HCT116 (cell line): ENCODE measurements around the gene NFATC3. TPM values are rescaled to one million over a fixed set of nuclear protein-coding genes. Genes with fewer than 3 reads are reported as not detected.

Experiments
- ATAC-seq: fragments of 200-7000 bp; cut with Tn5 transposase; 2 replicates; pipeline ENCODE4 v1.9.1; 2020; ENCODE audit warnings: mild to moderate bottlenecking, moderate library complexity
- BruUV-seq: library from RNA; stranded (reverse); fragments of 400-500 nt; replicated peaks from 2 replicates; lab custom pipeline; 2021; lab: Mats Ljungman, UMichigan
- CTCF ChIA-PET: fragments of 300-600 bp; sonication (Branson Sonifier 250); formaldehyde crosslinking; loops from one replicate; lab custom pipeline; 2021; ENCODE audit warnings: antibody characterized with exemption; lab: Charles Lee
- POLR2A ChIA-PET: fragments of 300-600, 350-600 bp; sonication (Branson Sonifier 250); formaldehyde crosslinking; loops from one replicate; lab custom pipeline; 2021; ENCODE audit warnings: antibody characterized with exemption; lab: Charles Lee
- RAD21 ChIA-PET, 2 experiments: fragments of 300-600 bp; sonication (Branson Sonifier 250); formaldehyde crosslinking; loops; one replicate each; lab custom pipeline; 2023; ENCODE audit warnings: low total read pairs in 2 of 2; ENCODE audit not compliant: uncharacterized antibody in 2 of 2, unreplicated experiment in 2 of 2, low non-redundant PET in 1 of 2; lab: Charles Lee
- DNase-seq: peaks from one replicate; pipeline ENCODE4 v3.0.0-alpha.2; 2010; ENCODE audit warnings: low read depth, low spot score
- H2AFZ ChIP-seq: fragments of 200-600 bp; shearing (Covaris generic), sonication (generic); 2 replicates; pipeline ENCODE4 v1.6.1; 2017; ENCODE audit warnings: low read depth, mixed run types, mixed read lengths, antibody characterized with exemption, low read length; ENCODE audit not compliant: poor library complexity, severe bottlenecking
- H3K27ac ChIP-seq: 2 replicates; pipeline ENCODE4 v1.5.1; 2012; ENCODE audit warnings: low read depth, low read length
- H3K27me3 ChIP-seq: fragments of 200-600 bp; sonication (generic); 2 replicates; pipeline ENCODE4 v1.6.1; 2016; ENCODE audit warnings: mixed run types, low read length, mixed read lengths; ENCODE audit not compliant: insufficient read depth
- H3K36me3 ChIP-seq, 2 experiments: fragments of 200-500 bp in 1 of 2; fragments of 200-600 bp in 1 of 2; sonication (Bioruptor generic) in 1 of 2; sonication (generic) in 1 of 2; 2 replicates each; pipeline versions ENCODE4 v1.5.1 to v1.6.1; 2014 to 2016; ENCODE audit warnings: low read length in 2 of 2, inconsistent platforms in 1 of 2, mixed read lengths in 1 of 2, mixed run types in 1 of 2; ENCODE audit not compliant: insufficient read depth in 2 of 2, control insufficient read depth in 1 of 2
- H3K4me1 ChIP-seq, 2 experiments: fragments of 200-600 bp in 1 of 2; sonication (generic) in 1 of 2; 2 replicates each; pipeline versions ENCODE4 v1.5.1 to v1.6.1; 2012 to 2017; ENCODE audit warnings: low read length in 2 of 2, inconsistent platforms in 1 of 2, mild to moderate bottlenecking in 1 of 2, mixed read lengths in 1 of 2, mixed run types in 1 of 2, moderate library complexity in 1 of 2; ENCODE audit not compliant: insufficient read depth in 2 of 2, control insufficient read depth in 1 of 2
- H3K4me2 ChIP-seq: fragments of 200-600 bp; sonication (generic); 2 replicates; pipeline ENCODE4 v1.6.1; 2017; ENCODE audit warnings: mixed run types, low read length, mixed read lengths
- H3K4me3 ChIP-seq, 2 experiments: fragments of 200-600 bp in 1 of 2; sonication (generic) in 1 of 2; replicated peaks in 1 of 2; 2 replicates each; pipeline ENCODE4 v1.5.1; 2011 to 2016; ENCODE audit warnings: low read length in 2 of 2, control low read depth in 1 of 2, low read depth in 1 of 2, mild to moderate bottlenecking in 1 of 2, mixed read lengths in 1 of 2, mixed run types in 1 of 2
- H3K79me2 ChIP-seq: fragments of 200-600 bp; sonication (generic); 2 replicates; pipeline ENCODE4 v1.6.1; 2017; ENCODE audit warnings: mild to moderate bottlenecking, mixed run types, low read length, moderate library complexity, mixed read lengths; ENCODE audit not compliant: insufficient read depth
- H3K9ac ChIP-seq: fragments of 200-600 bp; sonication (generic); 2 replicates; pipeline ENCODE4 v1.6.1; 2016; ENCODE audit warnings: low read length, mixed read lengths
- H3K9me2 ChIP-seq: fragments of 200-600 bp; sonication (generic), shearing (Covaris generic); 2 replicates; pipeline ENCODE4 v1.6.1; 2017; ENCODE audit warnings: mixed run types, mild to moderate bottlenecking, moderate library complexity; ENCODE audit not compliant: insufficient read depth
- H3K9me3 ChIP-seq, 2 experiments: fragments of 200-500 bp in 1 of 2; fragments of 200-600 bp in 1 of 2; sonication (Bioruptor generic) in 1 of 2; sonication (generic) in 1 of 2; 2 replicates each; pipeline ENCODE4 v1.6.1; 2014 to 2017; ENCODE audit warnings: low read length in 2 of 2, mixed read lengths in 2 of 2, inconsistent platforms in 1 of 2, low read depth in 1 of 2, mild to moderate bottlenecking in 1 of 2, mixed run types in 1 of 2, moderate library complexity in 1 of 2; ENCODE audit not compliant: control insufficient read depth in 1 of 2, insufficient read depth in 1 of 2
- H4K20me1 ChIP-seq: fragments of 200-600 bp; sonication (generic), shearing (Covaris generic); 2 replicates; pipeline ENCODE4 v1.6.1; 2017; ENCODE audit warnings: mixed run types, mild to moderate bottlenecking, moderate library complexity; ENCODE audit not compliant: insufficient read depth
- ATF3 ChIP-seq: IDR thresholded peaks from 2 replicates; pipeline ENCODE4 v1.6.1; 2012
- CEBPB ChIP-seq: IDR thresholded peaks from 2 replicates; pipeline ENCODE4 v1.6.1; 2012; ENCODE audit warnings: low read depth
- EGR1 ChIP-seq: IDR thresholded peaks from 2 replicates; pipeline ENCODE4 v1.6.1; 2012; ENCODE audit warnings: low read depth
- EZH2 ChIP-seq: fragments of 200-600 bp; sonication (generic); IDR thresholded peaks from 2 replicates; pipeline ENCODE4 v1.6.1; 2017; ENCODE audit warnings: antibody characterized with exemption, mixed run types
- EZH2phosphoT487 ChIP-seq: fragments of 200-600 bp; IDR thresholded peaks from 2 replicates; pipeline ENCODE4 v1.6.1; 2018; ENCODE audit warnings: antibody characterized with exemption, borderline replicate concordance
- MAX ChIP-seq: IDR thresholded peaks from 2 replicates; pipeline ENCODE4 v1.6.1; 2012
- RAD21 ChIP-seq: IDR thresholded peaks from 2 replicates; pipeline ENCODE4 v1.6.1; 2012; ENCODE audit warnings: low read depth, mild to moderate bottlenecking
- SIN3A ChIP-seq: IDR thresholded peaks from 2 replicates; pipeline ENCODE4 v1.6.1; 2012; ENCODE audit warnings: low read depth
- SRF ChIP-seq: IDR thresholded peaks from 2 replicates; pipeline ENCODE4 v1.6.1; 2012; ENCODE audit warnings: low read depth
- TCF7L2 ChIP-seq: IDR thresholded peaks from 2 replicates; pipeline ENCODE4 v1.7.0; 2011; ENCODE audit warnings: borderline replicate concordance, inconsistent platforms; ENCODE audit not compliant: insufficient read depth, insufficient read length; ENCODE audit errors: extremely low read depth
- ZFX ChIP-seq: fragments of 450-650 bp; IDR thresholded peaks from 2 replicates; pipeline ENCODE4 v1.6.1; 2017
- intact Hi-C: fragments of 100-400 bp; cut with micrococcal nuclease; formaldehyde crosslinking; loops from 2 replicates; pipeline ENCODE4 v1.10.0; 2022
- total RNA-seq: library from RNA; stranded (reverse); gene quantifications from one replicate; pipeline ENCODE4 v1.2.1, GENCODE V29; 2021; ENCODE audit not compliant: unreplicated experiment

The NFATC3 gene
- total RNA-seq, 1 experiment from 2014 or later: 25.6 TPM

- intact Hi-C loops: no loop called here
- ChIA-PET POLR2A (no interaction called here), CTCF (no interaction called here), RAD21 (no interaction called here)
- Histone ChIP-seq H3K4me1 (peaks cover 7 to 10% of the 10 kb centered on the region in 2 experiments; a peak in 2 of 4 replicates), H3K27ac (no peak overlapping the region), H3K79me2 (no peaks in the 10 kb centered on the region), H2AFZ (no peak overlapping the region), H3K4me3 (no peak overlapping the region), H3K36me3 (0 out of 4 replicates have a peak, but pooled peaks cover 0 to 4% of the 10 kb centered on the region in 2 experiments), H3K9me3 (no peaks in the 10 kb centered on the region), H4K20me1 (no peaks in the 10 kb centered on the region), H3K27me3 (no peaks in the 10 kb centered on the region), H3K4me2 (no peak overlapping the region), H3K9me2 (no peaks in the 10 kb centered on the region), H3K9ac (no peak overlapping the region)
- DNase-seq: no peak
- BruUV-seq: no TSS peak
- TF ChIP-seq ZFX (no peak), SIN3A (no peak), SRF (no peak), ATF3 (no peak), RAD21 (no peak), EZH2phosphoT487 (no peak), EGR1 (no peak), CEBPB (no peak), EZH2 (no peak), MAX (no peak), TCF7L2 (no peak)
- no peak for ATAC-seq
Measured at GRCh38 chr16:68130520-68130919, 45.4 kb downstream of the NFATC3 start.
